NK-92 treated with Interleukin-12 subunit alpha and Interleukin-12 subunit beta, amount 100 ng/mL, for 24 hours (cell line): ENCODE measurements around the gene SLC6A6.

Experiments
- DNase-seq: peaks from one replicate; lab custom pipeline; 2025; lab: John Stamatoyannopoulos, UW

SLC6A6 gene

GRCh38 chr3:14524311-14524711, 121.9 kb downstream of the SLC6A6 start:
- no peak for DNase-seq

- DNase-seq: no peak
Observed at GRCh38 chr3:14524920-14525660, 122.7 kb downstream of the SLC6A6 start.

- no peak for DNase-seq
Observed at GRCh38 chr3:14525685-14526631, 123.6 kb downstream of the SLC6A6 start.

GRCh38 chr3:14528081-14528480, 125.7 kb downstream of the SLC6A6 start:
- DNase-seq: no peak

- DNase-seq: no peak
Observed at GRCh38 chr3:14531856-14532395, 129.5 kb downstream of the SLC6A6 start.

GRCh38 chr3:14532691-14533456, 130.5 kb downstream of the SLC6A6 start:
- DNase-seq: no peak

- no peak for DNase-seq
Observed at GRCh38 chr3:14533457-14533958, 131.1 kb downstream of the SLC6A6 start.

- DNase-seq: no peak
Observed at GRCh38 chr3:14534516-14535191, 132.2 kb downstream of the SLC6A6 start.

GRCh38 chr3:14535616-14536015, 133.2 kb downstream of the SLC6A6 start:
- no peak for DNase-seq

- DNase-seq: no peak
Observed at GRCh38 chr3:14536055-14536815, 133.8 kb downstream of the SLC6A6 start.

GRCh38 chr3:14536837-14537589, 134.6 kb downstream of the SLC6A6 start:
- no peak for DNase-seq

GRCh38 chr3:14537590-14538450, 135.4 kb downstream of the SLC6A6 start:
- no peak for DNase-seq

- no peak for DNase-seq
Observed at GRCh38 chr3:14538451-14539088, 136.2 kb downstream of the SLC6A6 start.
